Suppressor macrophage treated with lipopolysaccharide for 4 hours (primary cell): ENCODE measurements around the gene PRG3.
"Not testable (repeated sequence)": the region's sequence is repeated elsewhere in the genome, so short reads cannot be mapped to it uniquely, and the experiment has no call there.

Source experiments
- DNase-seq: peaks from one replicate; pipeline ENCODE4 v3.0.0-alpha.2; 2020

Gene PRG3

GRCh38 chr11:57358543-57358961 lies 22.4 kb downstream of the PRG3 start:
- peak; percentile 54 for DNase-seq

- DNase-seq, result no peak
These were observed 23.1 kb downstream of the PRG3 start for GRCh38 chr11:57357856-57358255.

GRCh38 chr11:57357310-57357709 lies 23.6 kb downstream of the PRG3 start:
- no peak for DNase-seq

- peak; percentile 54 for DNase-seq
These were observed 24.7 kb downstream of the PRG3 start for GRCh38 chr11:57356268-57356667.

- DNase-seq, result no peak
These were observed 26.3 kb downstream of the PRG3 start for GRCh38 chr11:57354699-57355098.

GRCh38 chr11:57353852-57354251 lies 27.1 kb downstream of the PRG3 start:
- peak; percentile 65 for DNase-seq

- no peak for DNase-seq
These were observed 27.5 kb downstream of the PRG3 start for GRCh38 chr11:57353446-57353845.

GRCh38 chr11:57353036-57353435 lies 27.9 kb downstream of the PRG3 start:
- no peak for DNase-seq

GRCh38 chr11:57349491-57350274 lies 31.3 kb downstream of the PRG3 start:
- DNase-seq, result peak; percentile 69

GRCh38 chr11:57348636-57349313 lies 32.2 kb downstream of the PRG3 start:
- no peak for DNase-seq

- no peak for DNase-seq
These were observed 32.9 kb downstream of the PRG3 start for GRCh38 chr11:57348052-57348451.

GRCh38 chr11:57347336-57347735 lies 33.6 kb downstream of the PRG3 start:
- no peak for DNase-seq

- peak; percentile 80 for DNase-seq
These were observed 35.3 kb downstream of the PRG3 start for GRCh38 chr11:57345555-57346211.

GRCh38 chr11:57344826-57345225 lies 36.1 kb downstream of the PRG3 start:
- no peak for DNase-seq

- no peak for DNase-seq
These were observed 37.1 kb downstream of the PRG3 start for GRCh38 chr11:57343825-57344224.

- DNase-seq, result no peak
These were observed 38.2 kb downstream of the PRG3 start for GRCh38 chr11:57342702-57343101.

- no peak for DNase-seq
These were observed 39.6 kb downstream of the PRG3 start for GRCh38 chr11:57341250-57341808.

- no peak for DNase-seq
These were observed 40.8 kb downstream of the PRG3 start for GRCh38 chr11:57340039-57340615.

GRCh38 chr11:57339328-57339727 lies 41.6 kb downstream of the PRG3 start:
- no peak for DNase-seq

- DNase-seq, result no peak
These were observed 42.8 kb downstream of the PRG3 start, which contains the start of gene P2RX3 for GRCh38 chr11:57338142-57338541. Gene P2RX3 (plus strand): TSS chr11:57338352. CDS start chr11:57338551, 199 bp downstream.

- not testable (repeated sequence) for DNase-seq
These were observed 44.1 kb downstream of the PRG3 start for GRCh38 chr11:57336856-57337255.

- DNase-seq, result no peak
These were observed 44.8 kb downstream of the PRG3 start for GRCh38 chr11:57336111-57336666.
